ENCODE results near the gene RRP7A. TPM values are rescaled to one million over a fixed set of nuclear protein-coding genes. Genes with fewer than 3 reads are reported as not detected.

Gene RRP7A
- total and polyA plus RNA-seq, 2 donors (not counting 1 experiment from before 2014, with no cell fraction given) = 18.3 to 98.5 TPM

DNA sequence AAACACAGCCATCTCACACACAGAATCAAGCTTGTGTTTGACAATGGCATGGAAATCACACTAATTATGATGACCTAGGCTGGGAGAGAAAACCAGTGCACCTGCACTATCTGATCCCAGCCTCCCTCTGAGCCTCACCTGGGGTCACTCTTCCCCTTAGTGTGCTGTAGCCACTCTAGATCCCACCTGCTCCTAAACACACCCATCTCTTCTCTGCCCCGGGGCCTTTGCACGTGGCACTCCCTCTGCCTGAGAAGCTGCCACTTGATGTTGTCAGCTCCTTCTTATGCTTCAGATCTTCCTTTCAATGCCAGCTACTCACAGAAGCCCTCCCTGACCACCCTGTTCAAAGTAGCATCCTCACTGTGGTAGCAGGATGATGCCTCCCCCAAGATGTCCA, 44.5 kb downstream of the RRP7A start:
- H3K27me3 Mint-ChIP-seq = peaks cover 8% of the 10 kb centered on the region
- DNase-seq = no peak
- no peak overlapping the region for H3K4me3 Mint-ChIP-seq
- no peak overlapping the region for H3K4me3 ChIP-seq (ENCODE audit: control extremely low read depth in 1 of 5, extremely low read depth in 1 of 5, insufficient read depth in 1 of 5, low read depth in 2 of 5, low read length in 4 of 5)
- TF ChIP-seq EZH2 (IDR thresholded peaks at IDR 0.05; ENCODE audit: borderline replicate concordance, insufficient read depth, low read depth, low read length, poor library complexity, severe bottlenecking) = no peak
- TF ChIP-seq CTCF (IDR thresholded peaks at IDR 0.05) = no peak
- no peak overlapping the region for H3K27ac ChIP-seq (ENCODE audit: low read length in 2 of 2)
- no peaks in the 10 kb centered on the region for H3K79me2 ChIP-seq (ENCODE audit: control insufficient read depth, insufficient read depth, low read length)
- H3K9ac ChIP-seq (ENCODE audit: low read length) = no peak overlapping the region
- no peaks in the 10 kb centered on the region for H3K9me3 ChIP-seq (ENCODE audit: control extremely low read depth in 1 of 3, control insufficient read depth in 2 of 3, insufficient read depth in 1 of 3, low read length in 2 of 3)
- peaks cover 0 to 8% of the 10 kb centered on the region in 2 donors for H3K4me1 ChIP-seq (ENCODE audit: control insufficient read depth in 2 of 2, insufficient read depth in 2 of 2, low read length in 2 of 2)
- ATAC-seq (ENCODE audit: low read depth) = no peak
- H3K4me1 Mint-ChIP-seq = peaks cover 10% of the 10 kb centered on the region
- H3K36me3 ChIP-seq (replicated peaks in 1 of 2; ENCODE audit: control extremely low read depth in 1 of 2, control insufficient read depth in 1 of 2, extremely low read depth in 1 of 2, insufficient read depth in 2 of 2, low read length in 1 of 2) = no peaks in the 10 kb centered on the region
- CTCF ChIA-PET = interaction anchor here (0.5 to 1.9 kb wide), 5 partner anchors 20 to 509 kb away, joined by 3 to 6 read pairs (median 3); partner anchors contain the start of gene NDUFA6
- POLR2A ChIA-PET = no interaction called here
- H3K9me3 Mint-ChIP-seq (ENCODE audit: insufficient read depth) = no peaks in the 10 kb centered on the region
- no peak overlapping the region for H3K4me2 ChIP-seq (replicated peaks; ENCODE audit: low read depth, low read length, poor library complexity, severe bottlenecking)
- H3K27me3 ChIP-seq (replicated peaks in 1 of 4; ENCODE audit: control extremely low read depth in 1 of 4, control insufficient read depth in 3 of 4, insufficient read depth in 4 of 4, low read length in 3 of 4) = no peaks in the 10 kb centered on the region
- no peaks in the 10 kb centered on the region for H4K20me1 ChIP-seq (ENCODE audit: control insufficient read depth, insufficient read depth, low read length, poor library complexity, severe bottlenecking)
- WGBS (ENCODE audit: insufficient coverage) = 100% methylated on average over 2 of the region's 2 CpGs
- no peak overlapping the region for H3K27ac Mint-ChIP-seq
- intact Hi-C loops (cut with micrococcal nuclease) = no loop called here
- H2AFZ ChIP-seq (ENCODE audit: insufficient read depth, low read depth, low read length, poor library complexity, severe bottlenecking) = no peak overlapping the region

DNA sequence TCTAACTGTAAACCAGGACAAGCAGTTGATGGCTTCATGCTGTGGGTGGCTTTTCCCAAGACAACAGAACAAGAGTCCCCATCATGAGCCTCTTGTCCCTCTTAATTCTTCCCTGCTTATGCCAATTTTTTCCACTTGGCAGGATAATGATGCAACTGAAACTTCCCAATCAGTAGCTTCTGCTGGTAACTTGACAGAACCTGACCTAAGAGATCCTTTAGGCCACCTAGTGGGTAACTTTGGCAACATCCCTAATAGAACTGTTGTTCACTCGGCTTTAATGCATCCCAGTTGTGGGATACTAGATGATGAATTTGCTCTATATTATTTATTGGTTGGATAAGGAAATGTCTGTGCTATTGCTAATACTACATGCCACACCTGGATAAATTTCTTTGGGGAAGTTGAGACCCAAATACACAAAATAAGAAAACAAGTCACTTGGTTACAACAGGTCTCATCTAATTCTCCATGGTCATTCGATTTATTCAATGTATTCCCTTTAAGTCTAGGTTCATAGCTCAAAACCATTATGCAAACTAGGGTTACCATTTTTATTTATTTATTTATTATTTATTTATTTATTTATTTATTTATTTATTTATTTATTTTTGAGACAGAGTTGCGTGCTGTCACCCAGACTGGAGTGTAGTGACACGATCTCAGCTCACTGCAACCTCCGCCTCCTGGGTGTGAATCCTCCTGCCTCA, 46.0 kb downstream of the RRP7A start:
- no peaks in the 10 kb centered on the region for H3K9me3 Mint-ChIP-seq (ENCODE audit: insufficient read depth)
- intact Hi-C loops (cut with micrococcal nuclease) = loop anchor here (1.0 kb wide), 3 partner anchors 304 to 507 kb away; no protein-coding TSS in a partner anchor
- ATAC-seq (ENCODE audit: low read depth) = peak; percentile 41

More for the DNA sequence above, 46.0 kb downstream of the RRP7A start:
- Mint-ChIP-seq H3K4me1 (peaks cover 4% of the 10 kb centered on the region), H3K4me3 (no peak overlapping the region), H3K27me3 (peaks cover 11% of the 10 kb centered on the region), H3K27ac (no peak overlapping the region)
- H3K79me2 ChIP-seq (ENCODE audit: control insufficient read depth, insufficient read depth, low read length) = no peaks in the 10 kb centered on the region
- ChIA-PET CTCF (interaction anchor here (0.9 to 2.9 kb wide), 18 partner anchors 9 to 776 kb away, joined by 3 to 19 read pairs (median 6); partner anchors contain the start of gene NDUFA6), POLR2A (interaction anchor here (0.7 kb wide), 1 partner anchor 76 kb away, joined by 3 read pairs; no protein-coding TSS in a partner anchor)
- H3K9ac ChIP-seq (ENCODE audit: low read length) = no peak overlapping the region
- peak; percentile 68 for DNase-seq
- no peak overlapping the region for H2AFZ ChIP-seq (ENCODE audit: insufficient read depth, low read depth, low read length, poor library complexity, severe bottlenecking)
- H3K9me3 ChIP-seq (ENCODE audit: control extremely low read depth in 1 of 3, control insufficient read depth in 2 of 3, insufficient read depth in 1 of 3, low read length in 2 of 3) = no peaks in the 10 kb centered on the region
- H3K36me3 ChIP-seq (replicated peaks in 1 of 2; ENCODE audit: control extremely low read depth in 1 of 2, control insufficient read depth in 1 of 2, extremely low read depth in 1 of 2, insufficient read depth in 2 of 2, low read length in 1 of 2) = no peaks in the 10 kb centered on the region
- 93% methylated on average over 3 of the region's 5 CpGs for WGBS (ENCODE audit: insufficient coverage)
- H4K20me1 ChIP-seq (ENCODE audit: control insufficient read depth, insufficient read depth, low read length, poor library complexity, severe bottlenecking) = no peaks in the 10 kb centered on the region
- peaks cover 0 to 3% of the 10 kb centered on the region in 2 donors for H3K4me1 ChIP-seq (ENCODE audit: control insufficient read depth in 2 of 2, insufficient read depth in 2 of 2, low read length in 2 of 2)
- TF ChIP-seq EZH2 (IDR thresholded peaks at IDR 0.05; ENCODE audit: borderline replicate concordance, insufficient read depth, low read depth, low read length, poor library complexity, severe bottlenecking) = no peak
- TF ChIP-seq CTCF (IDR thresholded peaks at IDR 0.05) = peak; percentile 78
- H3K4me3 ChIP-seq (ENCODE audit: control extremely low read depth in 1 of 5, extremely low read depth in 1 of 5, insufficient read depth in 1 of 5, low read depth in 2 of 5, low read length in 4 of 5) = no peak overlapping the region
- H3K27me3 ChIP-seq (replicated peaks in 1 of 4; ENCODE audit: control extremely low read depth in 1 of 4, control insufficient read depth in 3 of 4, insufficient read depth in 4 of 4, low read length in 3 of 4) = peaks cover 0 to 1% (median 0%) of the 10 kb centered on the region in 4 experiments
- H3K4me2 ChIP-seq (replicated peaks; ENCODE audit: low read depth, low read length, poor library complexity, severe bottlenecking) = no peak overlapping the region
- no peak overlapping the region for H3K27ac ChIP-seq (ENCODE audit: low read length in 2 of 2)

All from B cell (primary cell).